Cardiac fibroblast (primary cell): ENCODE data around the gene ANGPTL7.
"Not testable (repeated sequence)": the region's sequence is repeated elsewhere in the genome, so short reads cannot be mapped to it uniquely, and the experiment has no call there.

Source experiments
- DNase-seq, 2 donors: peaks; one replicate each; pipeline versions ENCODE4 v3.0.0 to v3.0.0-alpha.2; 2010; ENCODE audit warnings: low read depth in 2 of 2
- H3K4me3 ChIP-seq, 2 donors: replicated peaks in 1 of 2; 1 replicate in 1 of 2; 2 replicates in 1 of 2; pipeline ENCODE4 v1.5.1; 2011; ENCODE audit warnings: low read depth in 2 of 2, low read length in 2 of 2, mild to moderate bottlenecking in 2 of 2, moderate library complexity in 1 of 2
- CTCF ChIP-seq: IDR thresholded peaks from one replicate; pipeline ENCODE4 v1.5.1; 2011; ENCODE audit warnings: low read depth, mild to moderate bottlenecking, low read length, inconsistent platforms

The ANGPTL7 gene

GRCh38 chr1:11178021-11179015 lies 10.8 kb upstream of the ANGPTL7 start:
- H3K4me3 ChIP-seq, result no peak overlapping the region
- peak in 1 of 2 donors; percentile 19 for DNase-seq
- no peak for TF ChIP-seq CTCF

GRCh38 chr1:11179125-11179524 lies 10.0 kb upstream of the ANGPTL7 start:
- H3K4me3 ChIP-seq, result no peak overlapping the region
- TF ChIP-seq CTCF, result no peak
- DNase-seq, result no peak

GRCh38 chr1:11179749-11180148 lies 9.4 kb upstream of the ANGPTL7 start:
- peak; percentile 54 to 67 for DNase-seq
- not testable (repeated sequence) for H3K4me3 ChIP-seq

- no peak for TF ChIP-seq CTCF
- no peak overlapping the region for H3K4me3 ChIP-seq
Observed at GRCh38 chr1:11180342-11180744, 8.8 kb upstream of the ANGPTL7 start.

GRCh38 chr1:11182884-11183283 lies 6.3 kb upstream of the ANGPTL7 start:
- DNase-seq, result no peak
- H3K4me3 ChIP-seq, result no peak overlapping the region
- TF ChIP-seq CTCF, result no peak

More at GRCh38 chr1:11180342-11180744, 8.8 kb upstream of the ANGPTL7 start:
- DNase-seq, result peak; percentile 60 to 64

- DNase-seq, result peak in 1 of 2 donors; percentile 20
- no peak overlapping the region for H3K4me3 ChIP-seq
- TF ChIP-seq CTCF, result no peak
Observed at GRCh38 chr1:11184973-11185372, 4.2 kb upstream of the ANGPTL7 start.

GRCh38 chr1:11187000-11187399 lies 2.2 kb upstream of the ANGPTL7 start:
- DNase-seq, result no peak
- TF ChIP-seq CTCF, result no peak
- H3K4me3 ChIP-seq, result no peak overlapping the region
